Tibial artery (tissue), 4 donors: ENCODE results near the gene RETREG1.

Source experiments
- DNase-seq, 2 donors: peaks; one replicate each; pipeline ENCODE4 v3.0.0-alpha.2; 2019
- H3K27ac ChIP-seq, 2 donors: fragments of 200-600 bp; sonication (generic) in 1 of 2; 1 replicate in 1 of 2; 2 replicates in 1 of 2; pipeline ENCODE4 v1.5.1; 2018 to 2019; ENCODE audit warnings: mild to moderate bottlenecking in 1 of 2
- H3K27me3 ChIP-seq, 2 donors: fragments of 200-600 bp; sonication (generic) in 1 of 2; one replicate each; pipeline versions ENCODE4 v1.5.1 to v1.6.0; 2016 to 2019
- H3K36me3 ChIP-seq, 3 donors: fragments of 200-600 bp; sonication (generic) in 2 of 3; one replicate each; pipeline ENCODE4 v1.5.1; 2016 to 2019; ENCODE audit warnings: mild to moderate bottlenecking in 2 of 3
- H3K4me1 ChIP-seq, 4 donors: fragments of 200-600 bp; sonication (generic) in 2 of 4; 1 replicate in 3 of 4; 2 replicates in 1 of 4; pipeline ENCODE4 v1.5.1; 2016 to 2019
- H3K4me3 ChIP-seq, 2 donors: fragments of 200-600 bp; sonication (generic) in 1 of 2; 1 replicate in 1 of 2; 2 replicates in 1 of 2; pipeline ENCODE4 v1.5.1; 2018 to 2019; ENCODE audit warnings: mild to moderate bottlenecking in 2 of 2
- H3K9me3 ChIP-seq, 3 donors: fragments of 200-600 bp; sonication (generic) in 1 of 3; one replicate each; pipeline ENCODE4 v1.5.1; 2016 to 2019
- intact Hi-C: fragments of 100-400 bp; cut with DNase I; formaldehyde crosslinking; loops from one replicate; pipeline ENCODE4 v1.15.0; 2023; ENCODE audit warnings: low total_unique reads
- TF ChIP-seq, protein P1 (sequence below), 2 experiments: fragments of 200-600 bp in 1 of 2; fragments of 450-650 bp in 1 of 2; IDR thresholded peaks; one replicate each; pipeline ENCODE4 v1.5.1; 2017 to 2019; ENCODE audit warnings: antibody characterized with exemption in 2 of 2, mild to moderate bottlenecking in 1 of 2, moderate library complexity in 1 of 2

RETREG1 gene

DNA sequence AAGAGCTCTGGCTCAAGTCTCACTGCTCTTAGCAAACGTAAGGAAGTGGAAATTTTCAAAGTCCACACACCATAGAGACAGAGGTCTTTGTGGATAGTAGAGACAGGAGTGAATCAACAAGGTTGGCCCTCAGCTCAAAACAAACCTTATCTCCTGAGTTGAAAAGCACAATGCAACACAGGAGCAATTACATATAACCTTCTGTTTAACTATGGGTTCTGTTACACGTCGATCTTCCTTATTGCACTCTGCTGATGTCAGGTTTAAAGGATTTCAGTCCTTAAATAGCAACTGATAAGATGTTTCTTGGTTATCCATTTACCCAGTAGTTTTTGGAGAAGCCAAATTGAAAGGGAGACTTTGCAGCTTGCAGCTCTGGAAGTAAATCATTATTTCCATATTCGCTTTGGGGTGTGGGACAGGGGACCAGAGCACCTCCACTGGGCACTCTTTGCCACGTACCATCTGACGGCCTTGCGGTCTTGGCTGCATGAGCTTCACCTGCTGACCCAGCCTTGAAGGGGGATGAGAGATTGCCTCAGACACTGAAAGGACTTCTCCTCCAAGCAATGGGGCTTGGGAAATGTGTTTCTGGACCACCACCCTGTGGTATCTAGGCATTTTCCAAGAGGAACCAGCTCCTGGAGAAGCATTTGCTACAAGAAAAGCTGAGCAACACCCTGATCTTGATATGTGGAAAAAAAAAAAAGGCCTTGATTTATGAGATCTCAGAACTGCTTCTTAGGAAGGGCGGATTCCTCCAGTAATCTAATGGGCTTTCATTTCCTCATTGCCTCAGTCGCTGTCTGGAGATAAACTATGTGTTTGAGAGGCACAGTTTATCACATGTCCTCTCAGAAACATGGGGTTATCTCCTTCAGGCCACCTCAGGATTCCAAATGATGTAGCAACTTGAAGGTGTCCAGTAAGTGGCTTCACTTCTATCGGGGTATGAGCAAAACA is 95.0 kb downstream of the RETREG1 start:
- no peaks in the 10 kb centered on the region for H3K27me3 ChIP-seq
- no peaks in the 10 kb centered on the region for H3K36me3 ChIP-seq
- intact Hi-C loops: no loop called here
- H3K4me3 ChIP-seq: no peak overlapping the region
- no peaks in the 10 kb centered on the region for H3K4me1 ChIP-seq
- no peak for DNase-seq
- no peaks in the 10 kb centered on the region for H3K9me3 ChIP-seq
- no peak overlapping the region for H3K27ac ChIP-seq
- TF ChIP-seq, protein P1, sequence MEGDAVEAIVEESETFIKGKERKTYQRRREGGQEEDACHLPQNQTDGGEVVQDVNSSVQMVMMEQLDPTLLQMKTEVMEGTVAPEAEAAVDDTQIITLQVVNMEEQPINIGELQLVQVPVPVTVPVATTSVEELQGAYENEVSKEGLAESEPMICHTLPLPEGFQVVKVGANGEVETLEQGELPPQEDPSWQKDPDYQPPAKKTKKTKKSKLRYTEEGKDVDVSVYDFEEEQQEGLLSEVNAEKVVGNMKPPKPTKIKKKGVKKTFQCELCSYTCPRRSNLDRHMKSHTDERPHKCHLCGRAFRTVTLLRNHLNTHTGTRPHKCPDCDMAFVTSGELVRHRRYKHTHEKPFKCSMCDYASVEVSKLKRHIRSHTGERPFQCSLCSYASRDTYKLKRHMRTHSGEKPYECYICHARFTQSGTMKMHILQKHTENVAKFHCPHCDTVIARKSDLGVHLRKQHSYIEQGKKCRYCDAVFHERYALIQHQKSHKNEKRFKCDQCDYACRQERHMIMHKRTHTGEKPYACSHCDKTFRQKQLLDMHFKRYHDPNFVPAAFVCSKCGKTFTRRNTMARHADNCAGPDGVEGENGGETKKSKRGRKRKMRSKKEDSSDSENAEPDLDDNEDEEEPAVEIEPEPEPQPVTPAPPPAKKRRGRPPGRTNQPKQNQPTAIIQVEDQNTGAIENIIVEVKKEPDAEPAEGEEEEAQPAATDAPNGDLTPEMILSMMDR (IDR thresholded peaks at IDR 0.05): no peak

DNA sequence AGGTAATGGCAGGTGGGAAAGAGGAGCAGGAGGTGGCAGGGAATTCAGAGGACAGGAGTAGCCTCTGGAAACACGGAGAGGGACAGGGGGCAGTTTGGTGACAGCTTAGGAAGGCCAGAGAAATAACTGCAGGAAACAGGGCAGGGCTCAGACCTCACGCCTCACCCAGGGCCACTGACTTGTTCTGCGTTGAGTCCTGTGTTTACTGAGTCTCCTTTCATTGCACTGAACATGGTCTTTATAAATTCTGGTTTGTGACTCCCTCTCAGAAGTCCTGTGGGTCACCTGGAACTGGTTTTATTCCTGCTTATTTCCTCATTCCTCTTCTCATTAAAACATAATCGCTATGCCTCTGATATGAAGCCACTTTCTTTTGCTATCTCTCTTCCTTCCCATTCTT is 96.0 kb downstream of the RETREG1 start:
- Histone ChIP-seq H3K27me3 (no peaks in the 10 kb centered on the region), H3K4me3 (no peak overlapping the region), H3K4me1 (no peaks in the 10 kb centered on the region), H3K36me3 (no peaks in the 10 kb centered on the region), H3K27ac (no peak overlapping the region), H3K9me3 (no peaks in the 10 kb centered on the region)
- TF ChIP-seq, protein P1 (IDR thresholded peaks at IDR 0.05): no peak
- no peak for DNase-seq
- intact Hi-C loops: no loop called here

DNA sequence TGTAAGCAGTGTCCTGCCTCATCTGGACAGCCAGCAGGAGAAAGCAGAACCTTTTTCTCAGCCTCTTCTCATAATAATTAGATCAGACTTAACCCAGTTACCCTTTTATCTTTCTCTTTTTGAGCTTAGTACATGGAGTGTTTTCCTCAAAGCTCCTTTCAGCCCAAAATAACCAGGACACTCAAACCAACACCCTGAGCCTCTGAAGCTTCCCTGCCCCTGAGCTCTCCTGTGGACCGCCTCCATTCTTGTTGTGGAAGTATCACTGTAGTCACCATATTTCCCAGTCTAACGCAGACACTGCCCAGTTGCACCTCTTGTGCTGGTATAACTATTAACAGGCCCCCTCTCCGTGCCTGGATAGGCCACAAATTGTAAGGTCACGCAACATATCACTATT is 97.4 kb downstream of the RETREG1 start:
- H3K27ac ChIP-seq: no peak overlapping the region
- no peaks in the 10 kb centered on the region for H3K36me3 ChIP-seq
- DNase-seq: no peak
- no peaks in the 10 kb centered on the region for H3K9me3 ChIP-seq
- TF ChIP-seq, protein P1 (IDR thresholded peaks at IDR 0.05): no peak
- intact Hi-C loops: no loop called here
- H3K4me3 ChIP-seq: no peak overlapping the region
- no peaks in the 10 kb centered on the region for H3K27me3 ChIP-seq
- H3K4me1 ChIP-seq: no peaks in the 10 kb centered on the region

DNA sequence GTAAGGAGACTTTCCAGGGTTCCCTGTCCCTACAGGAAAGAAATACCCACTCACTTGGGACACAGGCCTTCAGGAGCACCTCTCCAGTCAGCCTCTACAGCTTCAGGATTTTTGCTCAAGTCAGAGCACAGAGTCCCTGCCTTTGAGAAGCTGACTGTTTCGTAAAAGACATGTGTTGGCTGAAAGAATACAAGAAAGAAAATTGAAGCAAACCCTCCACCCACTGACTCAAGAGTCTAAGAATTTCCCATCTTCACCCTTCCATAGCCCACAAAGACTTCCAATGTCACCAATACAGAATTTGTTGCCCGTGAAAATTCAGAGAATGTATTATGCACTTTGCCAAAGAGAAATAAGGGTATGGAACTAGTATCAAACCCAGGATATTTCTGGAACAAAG is 98.2 kb downstream of the RETREG1 start:
- Histone ChIP-seq H3K4me1 (no peaks in the 10 kb centered on the region), H3K27ac (no peak overlapping the region), H3K4me3 (no peak overlapping the region), H3K9me3 (no peaks in the 10 kb centered on the region), H3K27me3 (no peaks in the 10 kb centered on the region), H3K36me3 (no peaks in the 10 kb centered on the region)
- DNase-seq: no peak
- TF ChIP-seq, protein P1 (IDR thresholded peaks at IDR 0.05): no peak
- intact Hi-C loops: no loop called here

DNA sequence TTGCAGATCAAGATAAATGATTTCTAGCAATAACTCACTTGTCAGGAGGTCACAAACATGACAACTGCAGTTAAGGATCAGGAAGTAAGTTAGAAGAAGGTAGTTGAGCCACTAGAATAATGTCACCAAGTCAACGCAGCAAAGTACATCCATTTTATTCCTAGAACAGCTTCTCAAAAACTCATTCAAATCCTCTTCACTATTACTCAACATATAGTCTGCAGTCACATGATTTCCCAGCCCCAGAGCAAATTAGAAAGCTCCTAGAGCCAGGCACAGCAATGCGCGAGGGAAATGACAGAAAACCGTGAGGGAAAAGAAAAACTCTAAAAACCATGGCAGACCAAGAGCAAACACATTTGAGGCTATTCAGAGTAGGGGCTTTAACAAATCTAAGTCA is 101.3 kb downstream of the RETREG1 start:
- TF ChIP-seq, protein P1 (IDR thresholded peaks at IDR 0.05): no peak
- intact Hi-C loops: no loop called here
- Histone ChIP-seq H3K27ac (no peak overlapping the region), H3K27me3 (no peaks in the 10 kb centered on the region), H3K4me1 (no peaks in the 10 kb centered on the region), H3K4me3 (no peak overlapping the region), H3K36me3 (no peaks in the 10 kb centered on the region), H3K9me3 (no peaks in the 10 kb centered on the region)
- DNase-seq: no peak
